Keratinocyte (primary cell): ENCODE results near the gene CKS1B. TPM values are rescaled to one million over a fixed set of nuclear protein-coding genes. Genes with fewer than 3 reads are reported as not detected.

Source experiments
- DNase-seq: peaks from one replicate; pipeline ENCODE4 v3.0.0-alpha.2; 2011; ENCODE audit warnings: low read depth, missing footprints, low spot score
- FAIRE-seq: peaks from 2 replicates; lab custom pipeline; 2011; peaks lifted over from hg19 to GRCh38; lab: Jason Lieb, UNC
- H2AFZ ChIP-seq: 2 replicates; pipeline ENCODE4 v1.6.0; 2012; ENCODE audit warnings: low read length, control low read depth, inconsistent platforms; ENCODE audit not compliant: control insufficient read depth
- H3K27ac ChIP-seq: 2 replicates; pipeline ENCODE4 v1.5.1; 2011; ENCODE audit warnings: low read length; ENCODE audit not compliant: control insufficient read depth, insufficient read depth
- H3K27me3 ChIP-seq: 3 replicates; pipeline ENCODE4 v1.6.0; 2011; ENCODE audit warnings: low read length; ENCODE audit not compliant: control insufficient read depth, insufficient read depth; ENCODE audit errors: extremely low read depth
- H3K36me3 ChIP-seq, 2 experiments: 2 replicates in 1 of 2; 3 replicates in 1 of 2; pipeline ENCODE4 v1.5.1; 2011; ENCODE audit warnings: low read length in 2 of 2, mild to moderate bottlenecking in 1 of 2; ENCODE audit not compliant: control insufficient read depth in 2 of 2, insufficient read depth in 2 of 2; ENCODE audit errors: extremely low read depth in 1 of 2
- H3K4me1 ChIP-seq: 3 replicates; pipeline ENCODE4 v1.5.1; 2011; ENCODE audit warnings: low read length; ENCODE audit not compliant: control insufficient read depth, insufficient read depth; ENCODE audit errors: extremely low read depth
- H3K4me2 ChIP-seq: 3 replicates; pipeline ENCODE4 v1.6.0; 2011; ENCODE audit warnings: low read depth, low read length; ENCODE audit not compliant: control insufficient read depth, insufficient read depth; ENCODE audit errors: extremely low read depth
- H3K4me3 ChIP-seq, 3 experiments: fragments of 200-600 bp in 1 of 3; sonication (generic) in 1 of 3; 2 replicates in 2 of 3; 3 replicates in 1 of 3; pipeline ENCODE4 v1.5.1; 2011 to 2016; ENCODE audit warnings: low read length in 3 of 3, mild to moderate bottlenecking in 3 of 3, control low read depth in 2 of 3, inconsistent platforms in 1 of 3, low read depth in 1 of 3, mixed read lengths in 1 of 3, mixed run types in 1 of 3, moderate library complexity in 1 of 3; ENCODE audit not compliant: control insufficient read depth in 2 of 3, insufficient read depth in 2 of 3; ENCODE audit errors: extremely low read depth in 1 of 3
- H3K79me2 ChIP-seq: 2 replicates; pipeline ENCODE4 v1.6.0; 2012; ENCODE audit warnings: low read length; ENCODE audit not compliant: control insufficient read depth, insufficient read depth
- H3K9ac ChIP-seq: 3 replicates; pipeline ENCODE4 v1.6.0; 2011; ENCODE audit warnings: low read length; ENCODE audit not compliant: control insufficient read depth, insufficient read depth; ENCODE audit errors: extremely low read depth
- H3K9me1 ChIP-seq: 3 replicates; pipeline ENCODE4 v1.6.0; 2011; ENCODE audit warnings: low read length; ENCODE audit not compliant: control insufficient read depth, insufficient read depth; ENCODE audit errors: extremely low read depth
- H3K9me3 ChIP-seq: 2 replicates; pipeline ENCODE4 v1.5.1; 2012; ENCODE audit warnings: low read depth, low read length; ENCODE audit not compliant: control insufficient read depth
- H4K20me1 ChIP-seq: 3 replicates; pipeline ENCODE4 v1.6.0; 2011; ENCODE audit warnings: low read length; ENCODE audit not compliant: control insufficient read depth, insufficient read depth; ENCODE audit errors: extremely low read depth
- CTCF ChIP-seq, 3 experiments: IDR thresholded peaks in 1 of 3; conservative IDR thresholded peaks in 1 of 3; optimal IDR thresholded peaks in 1 of 3; 2 replicates in 2 of 3; 3 replicates in 1 of 3; pipeline versions ENCODE3 to v1.5.1; 2011; ENCODE audit warnings: low read length in 3 of 3, mild to moderate bottlenecking in 3 of 3, moderate library complexity in 2 of 3, control low read depth in 1 of 3, inconsistent platforms in 1 of 3; ENCODE audit not compliant: insufficient read depth in 2 of 3; ENCODE audit errors: extremely low read depth in 1 of 3
- EZH2 ChIP-seq: IDR thresholded peaks from one replicate; pipeline ENCODE4 v1.6.1; 2012; ENCODE audit warnings: inconsistent platforms, mild to moderate bottlenecking, low read length, moderate library complexity
- dilution Hi-C: fragments of 300-500 bp; cut with MboI; formaldehyde crosslinking; loops from one replicate; pipeline ENCODE4 v1.7.0; 2020; ENCODE audit warnings: low sequenced_read_pairs; ENCODE audit not compliant: extremely low pct_ligation_motif_present
- polyA plus RNA-seq, 5 experiments: library from polyadenylated mRNA; depleted of rRNA in 3 of 5; stranded (reverse) in 3 of 5; stranded (forward) in 1 of 5; unstranded in 1 of 5; fragments of >200 nt; gene quantifications; 1 replicate in 1 of 5; 2 replicates in 3 of 5; 3 replicates in 1 of 5; pipeline versions ENCODE4 v1.2.1 to v1.2.3, GENCODE V29; 2011 to 2012; ENCODE audit warnings: missing spikeins in 2 of 5, low read depth in 1 of 5, low replicate concordance in 1 of 5

The CKS1B gene
- polyA plus RNA-seq, 1 donor (not counting 4 experiments of a cell fraction or from before 2014, with no cell fraction given), result 300 TPM

- FAIRE-seq (no peak), DNase-seq (no peak)
- Histone ChIP-seq H3K4me1 (no peaks in the 10 kb centered on the region), H3K9ac (no peak overlapping the region), H3K9me3 (no peaks in the 10 kb centered on the region), H3K36me3 (peaks cover 0 to 17% of the 10 kb centered on the region in 2 experiments), H3K79me2 (no peaks in the 10 kb centered on the region), H3K4me3 (no peak overlapping the region), H3K4me2 (no peak overlapping the region), H3K27me3 (no peaks in the 10 kb centered on the region), H3K27ac (no peak overlapping the region), H2AFZ (no peak overlapping the region), H4K20me1 (no peaks in the 10 kb centered on the region), H3K9me1 (no peaks in the 10 kb centered on the region)
- dilution Hi-C loops, result no loop called here
- TF ChIP-seq EZH2 (no peak), CTCF (optimal IDR thresholded peaks at IDR 0.05 in 1 of 3, IDR thresholded peaks at IDR 0.05 in 1 of 3, conservative IDR thresholded peaks at IDR 0.05 in 1 of 3; ENCODE audit: extremely low read depth in 1 of 3, insufficient read depth in 2 of 3, low read length in 3 of 3) (no peak)
Measured at GRCh38 chr1:154944401-154945159, 29.9 kb upstream of the CKS1B start.

GRCh38 chr1:154945160-154945961 lies 29.1 kb upstream of the CKS1B start:
- H3K79me2 ChIP-seq, result no peaks in the 10 kb centered on the region
- H3K4me3 ChIP-seq, result no peak overlapping the region
- no peak for TF ChIP-seq EZH2
- TF ChIP-seq CTCF (optimal IDR thresholded peaks at IDR 0.05 in 1 of 3, IDR thresholded peaks at IDR 0.05 in 1 of 3, conservative IDR thresholded peaks at IDR 0.05 in 1 of 3; ENCODE audit: extremely low read depth in 1 of 3, insufficient read depth in 2 of 3, low read length in 3 of 3), result no peak
- no peaks in the 10 kb centered on the region for H4K20me1 ChIP-seq
- H3K27me3 ChIP-seq, result no peaks in the 10 kb centered on the region
- no peaks in the 10 kb centered on the region for H3K9me3 ChIP-seq
- no peak overlapping the region for H2AFZ ChIP-seq
- no peak for DNase-seq
- no peaks in the 10 kb centered on the region for H3K4me1 ChIP-seq
- H3K36me3 ChIP-seq, result peaks cover 0 to 17% of the 10 kb centered on the region in 2 experiments
- no peaks in the 10 kb centered on the region for H3K9me1 ChIP-seq
- no peak overlapping the region for H3K9ac ChIP-seq
- H3K4me2 ChIP-seq, result no peak overlapping the region
- dilution Hi-C loops, result no loop called here
- FAIRE-seq, result no peak
- H3K27ac ChIP-seq, result no peak overlapping the region
